Occipital lobe (tissue), 3 donors: ENCODE measurements around the gene ADK. TPM values are rescaled to one million over a fixed set of nuclear protein-coding genes. Genes with fewer than 3 reads are reported as not detected.

Source experiments
- DNase-seq: peaks from one replicate; lab custom pipeline; 2025; lab: John Stamatoyannopoulos, UW
- small RNA-seq: library from RNA; depleted of rRNA; stranded (forward); fragments of <200 nt; gene quantifications from one replicate; pipeline ENCODE3, GENCODE V24; 2014
- total RNA-seq: library from RNA; depleted of rRNA; stranded (reverse); fragments of >200 nt; gene quantifications from one replicate; pipeline ENCODE4 v1.2.3, GENCODE V29; 2014

ADK gene
- total RNA-seq, 1 donor from 2014 or later = 39.8 TPM

DNA sequence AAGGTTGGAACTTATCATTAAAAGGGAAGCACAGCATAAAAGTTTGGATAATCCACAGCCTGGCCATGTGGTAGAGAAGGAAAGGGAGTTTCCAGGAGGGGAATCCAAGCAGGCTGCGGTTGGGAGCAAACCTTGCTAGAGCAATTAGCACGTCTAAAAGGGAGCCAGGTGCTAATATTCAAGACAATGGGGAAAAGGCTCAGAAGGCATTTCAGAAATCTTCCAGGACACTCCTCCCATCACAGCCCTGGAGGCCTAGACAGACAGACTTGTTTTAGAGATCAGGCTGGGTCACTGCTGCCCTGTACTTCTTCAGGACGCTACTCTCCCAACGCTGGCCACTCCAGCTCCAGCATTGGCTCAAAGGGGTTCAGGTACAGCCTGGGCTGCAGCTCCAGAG lies 579.2 kb downstream of the ADK start:
- DNase-seq = no peak

DNA sequence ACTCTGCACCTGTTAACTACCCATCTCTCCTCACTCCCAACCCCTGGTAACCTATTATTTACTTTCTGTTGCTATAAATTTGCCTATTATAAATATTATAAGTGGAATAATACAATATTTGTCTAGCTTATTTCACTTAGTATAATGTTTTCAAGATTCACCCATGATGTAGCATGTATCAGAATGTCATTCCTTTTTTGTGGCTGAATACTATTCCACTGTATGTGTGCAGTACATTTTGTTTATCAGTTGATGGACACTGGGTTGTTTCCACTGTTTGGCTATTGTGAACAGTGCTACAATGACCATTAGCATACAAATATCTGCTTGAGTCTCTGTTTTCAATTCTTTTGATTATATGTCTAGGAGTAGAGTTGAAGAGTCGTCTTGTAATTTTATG lies 582.6 kb downstream of the ADK start:
- DNase-seq = no peak

DNA sequence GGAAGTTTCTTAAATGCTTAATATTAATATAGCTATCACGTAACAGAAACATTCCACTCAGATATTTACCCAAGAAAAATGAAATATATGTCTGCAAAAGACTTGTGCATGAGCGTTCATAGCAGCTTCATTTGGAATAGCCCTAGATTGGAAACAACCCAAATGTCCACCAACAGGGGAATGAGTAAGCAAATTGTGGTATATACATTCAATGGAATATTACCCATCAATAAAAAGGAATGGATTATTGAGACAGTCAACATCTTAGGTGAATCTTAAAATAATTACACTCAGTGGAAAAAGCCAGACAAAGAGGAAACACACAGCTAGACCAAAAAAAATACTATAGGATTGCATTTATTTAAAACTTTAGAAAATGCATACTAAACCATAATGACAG lies 585.0 kb downstream of the ADK start:
- DNase-seq = no peak

DNA sequence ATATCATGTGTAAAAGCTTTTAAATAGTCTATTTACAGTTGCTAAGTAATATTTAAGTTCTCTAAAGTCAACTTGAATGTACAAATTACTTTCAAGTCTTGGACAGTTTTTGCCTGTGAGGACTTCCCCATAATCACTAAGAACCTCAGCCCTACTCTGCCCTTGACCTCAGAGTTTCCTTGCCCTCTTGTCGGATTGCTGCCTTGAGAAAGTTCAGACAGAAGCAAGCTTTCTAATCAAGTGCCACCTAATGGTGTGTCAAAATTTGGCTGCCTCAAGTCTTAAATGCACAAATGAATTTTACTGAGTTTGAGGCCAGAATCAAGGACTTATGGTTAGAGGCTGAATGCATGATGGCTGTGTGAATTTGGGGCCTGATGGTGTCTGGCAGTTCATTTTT lies 587.0 kb downstream of the ADK start:
- no peak for DNase-seq

DNA sequence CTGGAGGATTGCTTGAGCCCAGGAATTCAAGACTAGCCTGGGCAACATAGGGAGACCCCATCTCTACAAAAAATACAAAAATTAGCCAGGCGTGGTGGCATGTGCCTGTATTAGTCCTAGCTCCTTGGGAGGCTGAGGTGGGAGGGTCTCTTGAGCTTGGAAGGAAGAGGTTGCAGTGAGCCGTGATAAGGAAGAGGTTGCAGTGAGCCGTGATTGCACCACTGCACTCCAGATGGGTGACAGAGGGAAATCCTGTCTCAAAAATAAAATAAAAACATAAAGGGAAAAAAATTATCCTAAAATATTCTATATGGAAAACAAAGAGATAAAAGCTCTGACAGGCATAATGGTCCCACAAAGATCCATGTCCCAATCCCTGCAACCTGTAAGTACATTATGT lies 587.5 kb downstream of the ADK start:
- DNase-seq = no peak

DNA sequence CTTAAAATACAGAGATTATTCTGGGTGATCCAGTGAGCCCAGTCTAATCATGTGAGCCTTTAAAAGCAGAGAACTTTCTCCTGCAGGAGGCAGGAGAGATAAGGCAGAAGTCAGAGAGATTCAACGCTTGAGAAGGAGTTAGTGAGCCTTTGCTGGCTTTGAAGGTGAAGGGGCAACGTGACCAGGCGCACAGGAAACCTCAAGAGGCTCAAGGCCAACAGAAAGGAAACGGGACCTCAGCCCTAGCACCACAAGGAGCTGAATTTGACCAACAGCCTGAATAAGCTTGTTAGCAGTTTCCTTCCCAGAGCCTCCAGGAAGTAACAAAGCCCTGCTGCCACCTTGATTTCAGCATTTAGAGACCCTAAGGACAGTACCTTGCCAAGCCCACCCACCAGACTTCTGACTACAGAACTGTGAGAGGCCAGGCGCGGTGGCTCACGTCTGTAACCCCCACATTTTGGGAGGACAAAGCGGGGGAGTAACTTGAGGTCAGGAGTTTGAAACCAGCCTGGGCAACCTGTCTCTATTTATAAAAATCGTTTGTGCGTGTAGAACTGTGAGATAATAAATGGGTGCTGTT lies 588.1 kb downstream of the ADK start:
- no peak for DNase-seq

DNA sequence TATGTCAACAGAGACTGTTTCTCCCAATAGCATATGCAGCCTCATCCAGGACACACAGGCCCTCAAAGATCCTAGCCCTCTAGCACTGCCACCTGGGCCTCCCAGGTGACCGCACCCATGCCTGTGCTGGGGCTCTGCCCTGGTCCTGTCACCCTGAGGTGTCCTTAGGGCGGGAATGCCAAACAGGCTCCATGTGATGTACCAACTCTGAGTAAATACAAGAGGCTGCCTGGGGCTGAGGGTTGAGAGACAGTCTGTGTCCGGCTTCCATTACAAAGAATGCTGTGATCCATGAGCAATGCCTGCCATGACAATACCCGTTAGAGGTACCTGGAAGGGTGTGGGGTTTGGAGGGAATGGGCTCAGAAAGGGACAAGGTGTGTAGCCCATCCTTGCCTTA lies 592.4 kb downstream of the ADK start:
- no peak for DNase-seq

DNA sequence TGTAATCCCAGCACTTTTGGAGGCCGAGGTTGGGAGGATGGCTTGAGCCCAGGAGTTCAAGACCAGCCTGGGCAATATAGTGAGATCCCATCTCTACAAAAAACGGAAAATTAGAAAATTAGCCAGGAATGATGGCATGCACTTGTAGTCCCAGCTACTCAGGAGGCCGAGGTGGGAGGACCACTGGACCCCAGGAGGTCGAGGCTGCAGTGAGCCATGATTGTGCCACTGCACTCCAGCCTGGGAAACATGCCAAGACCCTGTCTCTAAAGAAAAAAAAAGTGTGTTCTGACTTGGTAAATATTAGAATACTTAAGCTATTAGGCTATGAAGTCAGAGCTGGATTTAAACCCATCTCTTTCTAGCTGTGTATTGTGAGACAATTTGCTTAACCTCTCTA lies 594.4 kb downstream of the ADK start:
- DNase-seq = no peak

DNA sequence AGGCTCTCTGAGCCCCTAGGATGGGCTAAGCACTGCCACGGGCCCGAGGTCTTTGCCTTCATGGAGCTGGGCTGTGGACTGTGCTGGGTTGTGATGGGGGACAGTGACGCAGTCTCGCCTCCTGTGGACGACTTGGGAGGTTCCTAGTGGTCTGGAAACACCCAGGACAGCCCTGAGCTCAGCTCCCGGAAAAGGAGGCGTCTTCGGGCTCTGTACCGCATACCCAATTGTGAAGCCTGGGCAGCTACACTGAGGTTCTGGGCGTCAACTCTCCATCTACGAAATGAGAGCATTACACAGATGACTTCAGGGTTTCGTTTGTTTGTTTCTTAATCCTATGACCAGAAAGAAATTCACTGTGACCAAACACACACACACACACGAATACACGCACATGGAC lies 595.8 kb downstream of the ADK start:
- no peak for DNase-seq

DNA sequence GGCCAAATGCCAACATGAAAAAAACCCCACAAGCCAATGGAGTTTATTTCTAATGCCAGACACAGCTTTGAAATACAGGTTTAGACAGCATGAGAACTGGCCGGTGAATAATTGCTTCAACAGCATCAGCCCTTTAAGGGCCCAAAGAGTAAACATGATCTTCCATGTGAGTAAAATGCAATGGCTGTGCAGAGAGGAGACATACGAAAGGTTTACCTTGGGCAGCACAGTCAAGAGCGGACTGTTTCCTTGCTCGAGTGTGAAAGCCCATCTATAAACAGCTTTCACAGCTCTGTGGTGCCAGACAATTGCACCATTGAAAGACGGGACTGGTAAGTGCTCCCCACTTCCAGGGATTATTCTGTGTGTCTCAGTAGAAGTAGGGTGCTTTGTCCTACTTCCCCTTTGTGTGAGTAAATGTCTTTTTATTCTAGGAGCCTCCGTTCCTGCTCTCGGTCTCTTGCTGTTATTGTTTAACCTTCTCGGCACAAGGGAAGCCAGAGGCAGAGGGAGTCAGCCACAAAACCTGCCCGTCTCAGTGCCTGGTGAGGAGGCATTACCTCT lies 597.5 kb downstream of the ADK start:
- DNase-seq = no peak

DNA sequence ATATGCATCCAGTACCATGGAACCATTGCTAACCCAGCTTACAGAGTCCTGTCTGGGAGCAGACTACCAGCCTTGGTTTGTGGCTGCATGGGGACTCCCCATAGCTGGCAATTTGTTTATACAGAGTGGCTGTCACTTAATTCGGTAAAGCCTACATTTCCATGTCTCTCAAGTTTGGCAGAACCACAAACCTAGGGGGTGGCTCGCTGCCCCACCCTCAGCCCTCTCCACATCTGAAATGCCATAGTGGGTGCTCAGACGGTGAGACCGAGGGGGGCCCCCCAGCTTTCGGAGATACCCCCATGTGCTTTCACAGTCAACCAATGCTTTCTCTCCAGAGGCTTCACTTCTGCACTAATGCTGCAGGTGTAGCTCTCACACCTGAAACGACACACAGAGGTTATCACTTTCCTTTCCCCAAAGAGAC lies 599.8 kb downstream of the ADK start:
- no peak for DNase-seq

DNA sequence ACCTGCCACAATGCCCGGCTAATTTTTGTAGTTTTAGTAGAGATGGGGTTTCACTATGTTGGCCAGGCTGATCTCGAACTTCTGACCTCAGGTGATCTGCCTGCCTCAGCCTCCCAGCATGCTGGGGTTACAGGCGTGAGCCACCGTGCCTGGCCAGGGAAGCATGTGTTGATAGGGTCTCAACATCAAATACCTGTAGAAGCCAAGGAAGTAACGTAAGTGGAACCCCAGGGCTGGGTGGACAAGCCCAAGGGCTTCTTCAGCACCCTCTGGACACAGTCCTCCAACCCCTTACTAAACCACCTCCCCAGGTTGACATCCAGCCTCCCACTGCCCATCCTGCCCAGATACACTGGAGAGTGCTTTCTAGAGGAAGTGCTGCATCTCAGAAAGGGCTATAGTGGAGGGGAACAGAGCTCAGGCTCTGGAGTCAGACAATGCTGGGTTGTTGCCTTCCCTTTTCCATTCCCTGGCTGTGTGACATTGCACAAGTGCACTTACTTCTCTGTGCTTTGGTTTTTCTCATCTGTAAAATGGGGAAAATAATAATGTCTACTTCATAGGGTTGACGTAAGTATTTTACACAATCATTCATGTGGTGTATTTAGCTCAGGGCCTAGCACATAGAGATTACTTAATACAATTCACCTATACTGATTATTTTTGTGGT lies 601.5 kb downstream of the ADK start:
- DNase-seq = no peak

DNA sequence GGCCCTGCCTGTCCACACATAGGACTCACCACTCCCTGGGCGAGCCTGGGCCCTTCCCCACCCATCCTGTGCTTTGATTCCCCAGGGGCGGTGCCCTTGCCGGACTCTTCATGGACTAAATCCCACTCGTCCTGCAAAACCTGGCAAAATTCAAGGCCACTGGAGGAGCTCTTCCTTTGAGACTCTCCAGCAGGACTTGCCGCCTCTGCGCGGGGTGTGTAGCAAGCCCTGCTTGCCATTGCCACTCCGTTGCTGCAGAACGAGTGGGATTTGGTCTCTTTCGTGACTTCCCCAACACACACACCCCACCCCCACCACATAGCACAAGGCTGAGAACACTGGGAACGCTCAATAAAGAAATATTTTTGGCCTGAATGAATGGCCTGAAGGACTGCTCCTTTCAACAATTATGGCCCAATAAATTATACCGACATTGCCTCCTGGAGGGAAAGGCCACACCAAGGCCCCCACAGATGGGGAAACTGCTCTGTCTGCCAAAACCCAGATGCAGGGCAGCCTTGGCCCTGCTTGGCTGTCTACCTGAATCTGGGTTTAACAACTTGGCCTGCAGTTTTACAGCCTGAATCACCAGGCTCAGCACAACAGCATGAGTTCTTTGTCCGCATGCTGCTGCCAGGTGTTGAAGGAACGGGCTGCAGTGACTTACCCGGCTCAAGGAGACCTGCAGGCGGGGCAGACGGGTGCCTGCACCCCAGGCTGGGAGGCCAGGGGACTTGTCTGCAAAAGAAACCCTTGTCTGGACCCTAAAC lies 602.6 kb downstream of the ADK start:
- DNase-seq = no peak

DNA sequence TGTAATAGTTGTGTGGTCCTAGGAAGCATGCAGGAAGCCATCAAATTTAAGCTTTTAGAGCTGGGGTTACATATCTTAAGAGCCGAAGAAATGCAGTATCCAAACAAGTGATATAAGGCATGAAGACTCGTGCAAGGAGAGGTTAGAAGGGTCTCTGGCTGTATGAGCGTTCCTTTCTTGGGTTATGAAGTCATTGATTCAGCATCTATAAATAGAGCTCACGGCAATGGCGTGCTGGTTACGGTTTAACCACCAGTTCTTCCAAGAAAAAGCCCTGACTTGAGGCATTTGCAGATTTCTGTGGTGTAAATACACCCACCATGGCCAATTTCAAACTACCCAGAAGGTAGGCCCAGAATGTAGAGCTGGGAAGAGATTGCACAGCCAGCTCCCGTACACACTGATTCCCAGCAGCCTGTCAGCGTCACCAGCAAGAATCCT lies 603.4 kb downstream of the ADK start:
- DNase-seq = no peak

DNA sequence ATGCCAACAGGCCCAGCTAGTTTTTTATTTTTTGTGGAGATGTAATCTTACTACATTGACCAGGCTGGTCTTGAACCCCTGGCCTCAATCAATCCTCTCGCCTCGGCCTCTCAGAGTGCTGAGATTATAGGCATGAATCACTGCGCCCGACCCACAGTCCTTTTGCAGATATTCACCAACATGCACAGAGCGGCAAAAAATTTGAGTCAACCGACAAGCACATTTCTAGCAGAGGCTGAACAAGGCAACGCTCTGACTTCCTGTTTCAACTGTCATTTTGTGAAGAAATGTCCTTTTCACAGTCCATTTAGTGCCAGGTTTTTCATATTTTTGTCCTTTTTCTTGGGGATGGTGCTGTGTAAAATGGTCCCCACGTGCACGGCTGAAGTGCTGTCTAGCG lies 604.3 kb downstream of the ADK start:
- no peak for DNase-seq

Small RNA genes within 50 kb of the gene (small RNA-seq; reads per million reads assigned to genes)
- not detected for gene RF00019
- not detected for gene TIMM9P1

Other genes with a start within 250 kb of the ADK start
- gene PLAU, start 240.1 kb upstream of the ADK start, total RNA-seq = 0.94 TPM
- gene VCL, start 153.1 kb upstream of the ADK start, total RNA-seq = 17.8 TPM
- 40.2 TPM for gene AP3M1, start 393 bp upstream of the ADK start, total RNA-seq